SK-N-SH treated with all-trans-retinoic acid at 6 μM for 48 hours (cell line): ENCODE results near the gene ATOH8.

Experiments used
- ARNTL ChIP-seq: fragments of 450-650 bp; formaldehyde crosslinking; IDR thresholded peaks from 2 replicates; pipeline ENCODE4 v1.5.0; 2020; ENCODE audit warnings: low read depth, mild to moderate bottlenecking, moderate library complexity, borderline replicate concordance
- BACH2 ChIP-seq: fragments of 250-450 bp; sonication (Bioruptor Pico); IDR thresholded peaks from 2 replicates; pipeline ENCODE4 v1.9.0; 2021; ENCODE audit warnings: mild to moderate bottlenecking, borderline replicate concordance
- OSR1 ChIP-seq: fragments of 250-450 bp; sonication (Bioruptor Pico); IDR thresholded peaks from 2 replicates; pipeline ENCODE4 v1.8.0; 2022; ENCODE audit warnings: moderate library complexity, mild to moderate bottlenecking, inconsistent platforms
- RARB ChIP-seq: fragments of 250-450 bp; sonication (Bioruptor Pico); IDR thresholded peaks from 2 replicates; pipeline ENCODE4 v1.8.0; 2021; ENCODE audit warnings: mild to moderate bottlenecking, moderate library complexity
- ZC3H10 ChIP-seq: fragments of 250-450 bp; sonication (Bioruptor Pico); IDR thresholded peaks from 2 replicates; pipeline ENCODE4 v1.5.1; 2021; ENCODE audit warnings: mild to moderate bottlenecking, moderate library complexity
- ZFP3 ChIP-seq: fragments of 250-450 bp; sonication (Bioruptor Pico); IDR thresholded peaks from 2 replicates; pipeline ENCODE4 v1.5.0; 2020; ENCODE audit warnings: mild to moderate bottlenecking, moderate library complexity
- TF ChIP-seq, protein P1 (sequence below): fragments of 250-450 bp; sonication (Bioruptor Pico); IDR thresholded peaks from 2 replicates; pipeline ENCODE4 v1.8.0; 2021; ENCODE audit warnings: low read depth, mild to moderate bottlenecking, moderate library complexity, borderline replicate concordance
- TF ChIP-seq, protein P2 (sequence below): fragments of 250-450 bp; sonication (Bioruptor Pico); IDR thresholded peaks from 2 replicates; pipeline ENCODE4 v1.5.1; 2021; ENCODE audit warnings: mild to moderate bottlenecking, moderate library complexity
- TF ChIP-seq, protein P3 (sequence below): fragments of 250-450 bp; sonication (Bioruptor Pico); IDR thresholded peaks from 2 replicates; pipeline ENCODE4 v1.8.0; 2020; ENCODE audit warnings: mild to moderate bottlenecking, moderate library complexity, borderline replicate concordance
- TF ChIP-seq, protein P4 (sequence below): fragments of 250-450 bp; sonication (Bioruptor Pico); IDR thresholded peaks from 2 replicates; pipeline ENCODE4 v1.5.1; 2020; ENCODE audit warnings: low read depth, mild to moderate bottlenecking, moderate library complexity

DNA sequence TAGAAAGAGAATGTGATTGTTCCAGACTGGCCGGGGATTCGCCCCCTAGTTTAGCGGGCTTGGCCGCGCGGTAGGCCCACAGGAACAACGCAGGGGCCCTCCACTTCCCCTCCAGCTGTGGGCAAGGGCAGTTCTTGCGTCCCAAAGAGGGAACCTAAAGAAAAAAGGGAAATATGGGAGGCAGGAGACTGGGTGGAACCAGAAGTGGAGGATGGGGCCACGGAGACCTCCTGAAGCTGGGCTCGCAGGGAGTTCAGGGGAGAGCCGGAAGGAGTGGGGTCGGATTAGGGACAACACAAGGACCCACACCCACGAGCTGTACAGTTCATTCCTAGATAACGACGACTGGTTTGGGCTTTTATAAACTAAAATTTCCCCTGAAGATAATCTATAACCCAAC is 41.5 kb upstream of the ATOH8 start:
- TF ChIP-seq, protein P1, sequence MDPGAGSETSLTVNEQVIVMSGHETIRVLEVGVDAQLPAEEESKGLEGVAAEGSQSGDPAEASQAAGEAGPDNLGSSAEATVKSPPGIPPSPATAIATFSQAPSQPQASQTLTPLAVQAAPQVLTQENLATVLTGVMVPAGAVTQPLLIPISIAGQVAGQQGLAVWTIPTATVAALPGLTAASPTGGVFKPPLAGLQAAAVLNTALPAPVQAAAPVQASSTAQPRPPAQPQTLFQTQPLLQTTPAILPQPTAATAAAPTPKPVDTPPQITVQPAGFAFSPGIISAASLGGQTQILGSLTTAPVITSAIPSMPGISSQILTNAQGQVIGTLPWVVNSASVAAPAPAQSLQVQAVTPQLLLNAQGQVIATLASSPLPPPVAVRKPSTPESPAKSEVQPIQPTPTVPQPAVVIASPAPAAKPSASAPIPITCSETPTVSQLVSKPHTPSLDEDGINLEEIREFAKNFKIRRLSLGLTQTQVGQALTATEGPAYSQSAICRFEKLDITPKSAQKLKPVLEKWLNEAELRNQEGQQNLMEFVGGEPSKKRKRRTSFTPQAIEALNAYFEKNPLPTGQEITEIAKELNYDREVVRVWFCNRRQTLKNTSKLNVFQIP (CRISPR knock-in tag): no peak
- TF ChIP-seq ZFP3: no peak
- TF ChIP-seq BACH2 (CRISPR knock-in tag): no peak
- TF ChIP-seq ARNTL (CRISPR knock-in tag): no peak
- no peak for TF ChIP-seq OSR1 (CRISPR knock-in tag)
- TF ChIP-seq RARB (CRISPR knock-in tag): no peak
- TF ChIP-seq, protein P2, sequence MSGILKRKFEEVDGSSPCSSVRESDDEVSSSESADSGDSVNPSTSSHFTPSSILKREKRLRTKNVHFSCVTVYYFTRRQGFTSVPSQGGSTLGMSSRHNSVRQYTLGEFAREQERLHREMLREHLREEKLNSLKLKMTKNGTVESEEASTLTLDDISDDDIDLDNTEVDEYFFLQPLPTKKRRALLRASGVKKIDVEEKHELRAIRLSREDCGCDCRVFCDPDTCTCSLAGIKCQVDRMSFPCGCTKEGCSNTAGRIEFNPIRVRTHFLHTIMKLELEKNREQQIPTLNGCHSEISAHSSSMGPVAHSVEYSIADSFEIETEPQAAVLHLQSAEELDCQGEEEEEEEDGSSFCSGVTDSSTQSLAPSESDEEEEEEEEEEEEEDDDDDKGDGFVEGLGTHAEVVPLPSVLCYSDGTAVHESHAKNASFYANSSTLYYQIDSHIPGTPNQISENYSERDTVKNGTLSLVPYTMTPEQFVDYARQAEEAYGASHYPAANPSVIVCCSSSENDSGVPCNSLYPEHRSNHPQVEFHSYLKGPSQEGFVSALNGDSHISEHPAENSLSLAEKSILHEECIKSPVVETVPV (CRISPR knock-in tag): no peak
- TF ChIP-seq, protein P3, sequence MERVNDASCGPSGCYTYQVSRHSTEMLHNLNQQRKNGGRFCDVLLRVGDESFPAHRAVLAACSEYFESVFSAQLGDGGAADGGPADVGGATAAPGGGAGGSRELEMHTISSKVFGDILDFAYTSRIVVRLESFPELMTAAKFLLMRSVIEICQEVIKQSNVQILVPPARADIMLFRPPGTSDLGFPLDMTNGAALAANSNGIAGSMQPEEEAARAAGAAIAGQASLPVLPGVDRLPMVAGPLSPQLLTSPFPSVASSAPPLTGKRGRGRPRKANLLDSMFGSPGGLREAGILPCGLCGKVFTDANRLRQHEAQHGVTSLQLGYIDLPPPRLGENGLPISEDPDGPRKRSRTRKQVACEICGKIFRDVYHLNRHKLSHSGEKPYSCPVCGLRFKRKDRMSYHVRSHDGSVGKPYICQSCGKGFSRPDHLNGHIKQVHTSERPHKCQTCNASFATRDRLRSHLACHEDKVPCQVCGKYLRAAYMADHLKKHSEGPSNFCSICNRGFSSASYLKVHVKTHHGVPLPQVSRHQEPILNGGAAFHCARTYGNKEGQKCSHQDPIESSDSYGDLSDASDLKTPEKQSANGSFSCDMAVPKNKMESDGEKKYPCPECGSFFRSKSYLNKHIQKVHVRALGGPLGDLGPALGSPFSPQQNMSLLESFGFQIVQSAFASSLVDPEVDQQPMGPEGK (CRISPR knock-in tag): no peak
- TF ChIP-seq, protein P4, sequence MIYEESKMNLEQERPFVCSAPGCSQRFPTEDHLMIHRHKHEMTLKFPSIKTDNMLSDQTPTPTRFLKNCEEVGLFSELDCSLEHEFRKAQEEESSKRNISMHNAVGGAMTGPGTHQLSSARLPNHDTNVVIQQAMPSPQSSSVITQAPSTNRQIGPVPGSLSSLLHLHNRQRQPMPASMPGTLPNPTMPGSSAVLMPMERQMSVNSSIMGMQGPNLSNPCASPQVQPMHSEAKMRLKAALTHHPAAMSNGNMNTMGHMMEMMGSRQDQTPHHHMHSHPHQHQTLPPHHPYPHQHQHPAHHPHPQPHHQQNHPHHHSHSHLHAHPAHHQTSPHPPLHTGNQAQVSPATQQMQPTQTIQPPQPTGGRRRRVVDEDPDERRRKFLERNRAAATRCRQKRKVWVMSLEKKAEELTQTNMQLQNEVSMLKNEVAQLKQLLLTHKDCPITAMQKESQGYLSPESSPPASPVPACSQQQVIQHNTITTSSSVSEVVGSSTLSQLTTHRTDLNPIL (CRISPR knock-in tag): no peak
- no peak for TF ChIP-seq ZC3H10 (CRISPR knock-in tag)
